Right lobe of liver (tissue), 6 donors: ENCODE measurements around the gene GALNT16. TPM values are rescaled to one million over a fixed set of nuclear protein-coding genes. Genes with fewer than 3 reads are reported as not detected.

Experiments
- ATAC-seq, 4 donors: fragments of 200-7000 bp; cut with Tn5 transposase; one replicate each; pipeline ENCODE4 v1.9.1; 2020; ENCODE audit warnings: mild to moderate bottlenecking in 4 of 4, moderate library complexity in 4 of 4
- DNase-seq, 3 donors: peaks; one replicate each; pipeline ENCODE4 v3.0.0-alpha.2; 2020
- H3K27ac ChIP-seq, 3 donors: fragments of 200-600 bp; one replicate each; pipeline ENCODE4 v1.8.0; 2022
- H3K27me3 ChIP-seq, 2 donors: fragments of 200-600 bp; one replicate each; pipeline ENCODE4 v1.8.0; 2022
- H3K36me3 ChIP-seq, 4 donors: fragments of 200-600 bp; sonication (generic) in 1 of 4; one replicate each; pipeline versions ENCODE4 v1.5.1 to v1.8.0; 2017 to 2022; ENCODE audit warnings: control low read depth in 1 of 4
- H3K4me1 ChIP-seq, 4 donors: fragments of 200-600 bp; sonication (generic) in 1 of 4; one replicate each; pipeline versions ENCODE4 v1.5.1 to v1.8.0; 2017 to 2022; ENCODE audit warnings: control low read depth in 1 of 4
- H3K4me3 ChIP-seq, 3 donors: fragments of 200-600 bp; one replicate each; pipeline ENCODE4 v1.8.0; 2022
- H3K9me3 ChIP-seq, 4 donors: fragments of 200-600 bp; sonication (generic) in 1 of 4; one replicate each; pipeline versions ENCODE4 v1.5.1 to v1.8.0; 2017 to 2022; ENCODE audit warnings: control low read depth in 1 of 4
- POLR2A ChIP-seq: fragments of 450-650 bp; IDR thresholded peaks from one replicate; pipeline ENCODE4 v1.6.1; 2017; ENCODE audit warnings: antibody characterized with exemption, mild to moderate bottlenecking
- WGBS: methylation state at CpG from one replicate; pipeline ENCODE4 v1.1.6; 2018; ENCODE audit warnings: low coverage, low lambda C conversion rate; ENCODE audit not compliant: insufficient coverage; ENCODE audit errors: missing lambda C conversion rate; 5-methylcytosine and 5-hydroxymethylcytosine counted together
- intact Hi-C, 2 donors: fragments of 100-400 bp; cut with DNase I; formaldehyde crosslinking; loops; one replicate each; pipeline versions ENCODE4 v1.11.2 to v1.14.1; 2022
- total RNA-seq, 6 experiments: library from RNA; depleted of rRNA in 2 of 6; stranded (reverse); fragments of >200 nt in 2 of 6; fragmentation: NEBNext Ultra II Directional in 3 of 6; extraction: Animal tissue kit (Norgen Biotek cat#: 25700) in 3 of 6; gene quantifications; one replicate each; pipeline versions ENCODE4 v1.1.0 to v1.2.4, GENCODE V29; 2016 to 2023
- TF ChIP-seq, protein P1 (sequence below), 4 donors: fragments of 200-600 bp in 3 of 4; fragments of 450-650 bp in 1 of 4; IDR thresholded peaks; one replicate each; pipeline versions ENCODE4 v1.5.1 to v1.8.0; 2016 to 2022; ENCODE audit warnings: antibody characterized with exemption in 4 of 4, mild to moderate bottlenecking in 2 of 4
- donor health status: DM: no; HTN: yes; CAD: no.
- donor health status: DM: no; HTN: no; CAD: no.
- donor health status: DM: no; HTN: no; CAD: no.
- donor health status: DM: no; HTN: yes; CAD: no.
- donor health status: DM: no; HTN: yes; CAD: no.

Gene GALNT16
- total RNA-seq, 6 experiments from 2014 or later, result 0.37 to 1.7 (median 0.94) TPM

DNA sequence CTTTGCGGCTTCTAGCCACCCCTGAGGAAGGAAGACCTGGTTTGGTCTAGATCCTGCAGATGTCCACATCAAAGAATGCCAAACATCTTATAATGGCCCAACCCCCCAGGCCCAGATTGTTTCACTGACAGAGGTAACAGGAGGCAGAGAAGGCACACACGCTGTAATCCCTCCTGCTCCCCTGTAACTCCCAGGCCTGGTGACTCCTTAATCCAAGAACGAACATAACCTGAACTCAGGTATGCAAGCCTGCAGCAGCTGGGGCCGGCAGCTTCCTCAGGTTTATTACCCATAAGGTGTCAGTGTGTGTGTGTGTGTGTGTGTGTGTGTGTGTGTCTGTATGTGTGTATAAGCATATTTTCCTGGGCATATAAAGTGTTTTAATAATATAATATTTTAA, 85.4 kb downstream of the GALNT16 start:
- H3K27ac ChIP-seq, result no peak overlapping the region
- no peak overlapping the region for H3K4me3 ChIP-seq
- no peaks in the 10 kb centered on the region for H3K9me3 ChIP-seq
- ATAC-seq (no peak), DNase-seq (no peak)
- H3K27me3 ChIP-seq, result no peaks in the 10 kb centered on the region
- WGBS, result 63% methylated on average over 3 of the region's 4 CpGs
- intact Hi-C loops, result no loop called here
- TF ChIP-seq, protein P1, sequence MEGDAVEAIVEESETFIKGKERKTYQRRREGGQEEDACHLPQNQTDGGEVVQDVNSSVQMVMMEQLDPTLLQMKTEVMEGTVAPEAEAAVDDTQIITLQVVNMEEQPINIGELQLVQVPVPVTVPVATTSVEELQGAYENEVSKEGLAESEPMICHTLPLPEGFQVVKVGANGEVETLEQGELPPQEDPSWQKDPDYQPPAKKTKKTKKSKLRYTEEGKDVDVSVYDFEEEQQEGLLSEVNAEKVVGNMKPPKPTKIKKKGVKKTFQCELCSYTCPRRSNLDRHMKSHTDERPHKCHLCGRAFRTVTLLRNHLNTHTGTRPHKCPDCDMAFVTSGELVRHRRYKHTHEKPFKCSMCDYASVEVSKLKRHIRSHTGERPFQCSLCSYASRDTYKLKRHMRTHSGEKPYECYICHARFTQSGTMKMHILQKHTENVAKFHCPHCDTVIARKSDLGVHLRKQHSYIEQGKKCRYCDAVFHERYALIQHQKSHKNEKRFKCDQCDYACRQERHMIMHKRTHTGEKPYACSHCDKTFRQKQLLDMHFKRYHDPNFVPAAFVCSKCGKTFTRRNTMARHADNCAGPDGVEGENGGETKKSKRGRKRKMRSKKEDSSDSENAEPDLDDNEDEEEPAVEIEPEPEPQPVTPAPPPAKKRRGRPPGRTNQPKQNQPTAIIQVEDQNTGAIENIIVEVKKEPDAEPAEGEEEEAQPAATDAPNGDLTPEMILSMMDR (IDR thresholded peaks at IDR 0.05), result no peak
- no peak for TF ChIP-seq POLR2A
- H3K4me1 ChIP-seq, result peaks cover 0 to 3% (median 0%) of the 10 kb centered on the region in 4 donors
- H3K36me3 ChIP-seq, result no peaks in the 10 kb centered on the region

- TF ChIP-seq, protein P1 (IDR thresholded peaks at IDR 0.05), result peak; percentile 44 to 61 (median 56)
- no peak for TF ChIP-seq POLR2A
- peak in 2 of 3 donors; percentile 54 to 56 for DNase-seq
- no peak overlapping the region for H3K27ac ChIP-seq
- H3K9me3 ChIP-seq, result no peaks in the 10 kb centered on the region
- peaks cover 0 to 3% (median 0%) of the 10 kb centered on the region in 4 donors for H3K4me1 ChIP-seq
- H3K4me3 ChIP-seq, result no peak overlapping the region
- WGBS, result 17% methylated on average over 7 of the region's 9 CpGs
- H3K27me3 ChIP-seq, result no peaks in the 10 kb centered on the region
- ATAC-seq, result peak; percentile 50 to 73 (median 56)
- intact Hi-C loops, result no loop called here
- H3K36me3 ChIP-seq, result no peaks in the 10 kb centered on the region
Measured at GRCh38 chr14:69346710-69347109, 86.8 kb downstream of the GALNT16 start.

GRCh38 chr14:69349091-69349777, 89.3 kb downstream of the GALNT16 start:
- TF ChIP-seq, protein P1 (IDR thresholded peaks at IDR 0.05), result no peak
- TF ChIP-seq POLR2A, result no peak
- H3K9me3 ChIP-seq, result no peaks in the 10 kb centered on the region
- intact Hi-C loops, result no loop called here
- DNase-seq (no peak), ATAC-seq (no peak)
- WGBS, result 84% methylated on average over 6 of the region's 11 CpGs
- H3K27ac ChIP-seq, result no peak overlapping the region
- H3K4me3 ChIP-seq, result no peak overlapping the region
- no peaks in the 10 kb centered on the region for H3K4me1 ChIP-seq
- H3K36me3 ChIP-seq, result no peaks in the 10 kb centered on the region
- H3K27me3 ChIP-seq, result no peaks in the 10 kb centered on the region

GRCh38 chr14:69350892-69351291, 90.9 kb downstream of the GALNT16 start:
- ATAC-seq (no peak), DNase-seq (no peak)
- no peak overlapping the region for H3K4me3 ChIP-seq
- no peaks in the 10 kb centered on the region for H3K27me3 ChIP-seq
- intact Hi-C loops, result no loop called here
- H3K27ac ChIP-seq, result no peak overlapping the region
- H3K36me3 ChIP-seq, result no peaks in the 10 kb centered on the region
- WGBS, result 70% methylated on average over 4 of the region's 5 CpGs
- H3K4me1 ChIP-seq, result no peaks in the 10 kb centered on the region
- TF ChIP-seq, protein P1 (IDR thresholded peaks at IDR 0.05), result no peak
- H3K9me3 ChIP-seq, result no peaks in the 10 kb centered on the region
